ENCODE measurements around the gene IFT25.

IFT25 gene

DNA sequence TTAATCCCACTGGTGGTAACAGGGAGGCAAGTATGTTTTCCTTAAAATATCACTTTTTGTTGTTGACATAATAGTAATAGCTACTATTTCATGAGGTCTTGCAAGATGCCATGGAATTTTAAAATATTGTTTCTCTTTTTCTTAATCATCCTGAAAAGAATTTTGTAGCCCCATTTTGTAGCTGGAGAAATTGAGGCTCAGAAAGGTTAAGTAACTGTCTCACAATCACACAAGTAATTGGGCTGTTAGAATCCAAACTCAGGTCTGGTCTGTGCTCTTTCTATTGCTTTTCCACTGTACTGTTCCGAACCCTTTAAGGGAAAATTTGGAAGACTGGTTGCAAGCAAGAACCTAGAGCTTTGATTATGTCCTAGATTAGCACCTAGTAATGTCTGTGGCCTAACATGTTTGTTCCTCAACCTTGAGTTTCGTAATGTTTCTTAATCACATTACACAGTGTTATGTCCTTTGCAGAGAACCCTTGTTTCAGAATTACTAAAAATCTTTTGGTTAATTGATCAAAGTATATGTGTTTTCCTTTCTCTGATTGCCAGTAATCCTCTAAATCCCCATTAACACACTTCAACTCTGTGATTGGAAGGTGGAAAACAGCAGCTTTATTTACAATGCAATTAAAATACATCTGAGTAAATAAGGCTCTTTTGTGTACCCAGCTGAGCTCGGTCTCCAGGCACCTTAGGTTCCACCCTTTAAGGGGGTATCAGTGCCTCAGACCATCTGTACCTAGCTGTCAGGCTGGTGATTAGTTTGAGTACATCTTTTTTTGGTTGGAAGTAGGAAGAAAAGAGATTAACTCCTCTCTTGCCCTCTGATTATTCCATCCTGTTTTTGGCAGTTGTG is 11.0 kb upstream of the IFT25 start:
- peak; percentile 27 for DNase-seq

DNA sequence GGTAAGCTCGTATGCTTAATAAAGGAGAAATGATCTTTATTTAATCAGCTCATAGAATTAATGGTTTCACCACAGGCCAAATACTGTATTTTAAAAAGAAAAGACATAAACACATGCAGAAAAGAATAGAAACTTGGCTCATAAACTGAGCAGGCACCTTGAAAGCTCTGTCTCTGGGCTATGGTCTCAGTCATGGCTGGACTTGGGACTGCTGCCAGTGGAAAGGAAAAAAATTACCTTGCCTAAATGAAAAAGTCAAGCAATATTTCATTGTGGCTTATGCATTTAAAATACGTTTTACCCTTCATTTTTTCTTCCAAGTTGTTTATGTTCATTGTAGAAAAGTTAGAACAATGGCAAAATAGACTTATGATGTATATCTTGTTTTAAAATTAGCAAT is 8.6 kb upstream of the IFT25 start:
- no peak for DNase-seq

GRCh38 chr1:53951697-53952096 is 6.2 kb upstream of the IFT25 start:
- DNase-seq: no peak

DNA sequence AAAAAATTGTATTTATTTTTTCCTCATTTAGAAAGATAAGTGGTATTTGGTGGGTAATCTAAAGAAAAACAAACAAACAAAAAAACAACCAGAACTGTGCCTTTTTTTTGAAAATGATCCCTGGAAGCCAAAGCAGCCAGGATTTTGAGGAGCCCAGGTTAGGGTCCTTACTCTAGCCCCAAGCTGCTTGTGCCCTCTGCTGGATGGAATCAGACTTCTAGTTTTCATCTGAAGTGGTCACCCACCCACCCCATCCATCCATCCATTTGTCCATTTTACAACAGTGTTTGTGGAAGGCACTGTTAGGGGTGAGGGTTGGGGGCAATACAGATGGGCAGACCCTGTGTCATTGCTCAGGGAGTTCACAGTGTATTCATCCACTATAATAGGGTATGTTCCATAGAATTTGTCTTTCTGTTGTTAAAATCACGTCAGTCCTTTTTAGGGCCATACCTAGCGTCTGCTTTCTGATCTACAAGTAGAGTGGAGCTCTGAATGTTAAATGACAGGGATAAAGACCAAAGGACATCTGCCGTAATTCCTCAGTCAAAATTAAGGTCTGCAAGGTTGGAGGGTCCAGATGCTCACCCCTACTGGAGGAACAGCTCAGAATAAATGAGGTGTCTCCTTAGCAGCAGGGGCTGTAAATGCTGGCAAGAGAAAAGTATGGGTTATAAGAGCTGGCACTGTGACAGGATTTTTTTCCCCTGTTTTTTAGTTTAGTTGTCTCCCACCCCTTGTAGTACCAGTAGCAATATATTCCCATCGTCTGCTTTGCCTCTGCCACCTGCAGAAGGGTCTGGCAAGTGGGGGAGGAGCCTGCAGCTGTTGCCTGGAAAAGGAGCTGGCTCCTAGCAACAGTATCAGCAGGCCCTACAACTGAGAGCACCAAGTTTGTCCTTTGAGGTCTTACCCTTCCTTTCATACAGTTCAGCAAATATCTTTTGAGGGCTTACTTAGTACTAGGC is 3.8 kb upstream of the IFT25 start:
- DNase-seq: no peak

- DNase-seq: no peak
These were observed 2.8 kb upstream of the IFT25 start for GRCh38 chr1:53948291-53948690.

- DNase-seq: no peak
These were observed 1.8 kb upstream of the IFT25 start for GRCh38 chr1:53947172-53947907.

DNA sequence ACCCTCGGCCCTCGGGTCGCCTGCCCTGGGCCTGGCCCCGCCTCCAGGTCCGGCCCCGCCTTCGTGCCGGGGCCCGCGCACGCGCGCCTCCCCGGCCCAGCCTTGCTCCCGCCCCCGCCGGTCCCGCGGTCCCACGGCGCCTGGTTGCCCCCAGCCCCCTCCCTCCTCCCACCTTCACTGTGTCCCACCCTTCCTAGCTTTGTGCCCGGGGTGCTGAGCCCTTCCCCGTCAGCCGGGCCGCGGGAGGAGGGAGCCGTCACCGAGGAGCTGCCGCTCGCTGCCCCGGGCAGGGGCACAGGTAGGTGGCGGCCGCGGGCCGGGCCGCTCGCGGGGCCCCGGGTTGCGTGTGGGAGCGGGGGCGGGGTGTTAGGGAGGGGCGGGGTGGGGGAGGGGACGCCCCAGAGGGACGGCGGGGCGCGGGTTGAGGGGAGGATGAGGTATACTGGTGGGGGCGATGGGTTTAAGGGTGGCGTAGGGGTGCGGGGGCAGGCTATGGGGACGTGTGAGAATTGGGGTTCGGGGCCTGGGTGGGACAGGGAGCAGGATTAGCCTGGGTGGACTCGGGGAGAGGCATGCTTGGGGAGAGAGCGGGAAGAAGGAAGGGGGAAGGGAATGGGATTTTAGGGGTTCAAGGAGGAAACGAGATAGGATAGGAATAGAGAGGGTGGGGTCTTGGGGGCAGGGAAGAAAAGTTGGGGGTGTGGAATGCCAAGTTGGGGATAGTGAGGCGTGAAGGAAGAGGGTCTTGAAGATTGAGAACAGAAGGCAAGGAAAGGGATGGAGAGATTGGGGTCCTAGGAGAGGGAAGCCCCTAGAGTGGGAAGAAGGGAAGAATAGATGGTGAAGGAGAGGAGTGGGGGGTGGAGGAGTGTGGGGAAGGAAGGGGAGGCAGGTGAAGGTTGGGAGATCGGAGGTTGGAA is 1.0 kb upstream of the IFT25 start, which contains the start of gene LRRC42:
Gene LRRC42, plus strand, starts transcription at position 99 of the 920 bp plus-strand sequence. CDS start 5,650 bp downstream, outside the sequence.
- no peak for DNase-seq

GRCh38 chr1:53945183-53945432 is 391 bp downstream of the IFT25 start:
- peak; percentile 50 for DNase-seq

- no peak for DNase-seq
These were observed 873 bp downstream of the IFT25 start for GRCh38 chr1:53944469-53945182.

DNA sequence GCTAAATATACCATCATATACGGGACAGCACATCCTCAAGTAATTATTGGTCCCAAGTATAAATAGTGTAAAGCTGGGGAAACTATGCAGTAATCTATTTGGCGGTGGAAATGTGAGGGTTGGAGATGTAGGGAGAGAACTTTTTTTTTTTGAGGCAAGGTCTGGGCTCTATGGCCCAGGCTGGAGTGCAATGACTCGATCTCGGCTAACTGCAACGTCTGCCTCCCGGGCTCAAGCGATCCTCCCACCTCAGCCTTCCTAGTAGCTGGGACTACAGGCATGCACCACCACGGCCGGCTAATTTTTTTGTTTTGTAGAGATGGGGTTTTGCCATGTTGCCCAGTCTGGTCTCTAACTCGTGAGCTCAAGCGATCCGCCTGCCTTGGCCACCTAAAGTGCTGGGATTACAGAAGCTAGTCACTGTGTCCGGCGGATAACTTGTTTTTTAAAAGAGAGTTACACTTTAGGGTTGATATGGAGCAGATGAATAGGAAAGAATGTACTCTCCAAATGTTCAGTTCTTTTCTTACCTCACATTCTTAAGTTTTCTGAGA is 1.9 kb downstream of the IFT25 start:
- no peak for DNase-seq

- no peak for DNase-seq
These were observed 2.4 kb downstream of the IFT25 start for GRCh38 chr1:53943090-53943489.

DNA sequence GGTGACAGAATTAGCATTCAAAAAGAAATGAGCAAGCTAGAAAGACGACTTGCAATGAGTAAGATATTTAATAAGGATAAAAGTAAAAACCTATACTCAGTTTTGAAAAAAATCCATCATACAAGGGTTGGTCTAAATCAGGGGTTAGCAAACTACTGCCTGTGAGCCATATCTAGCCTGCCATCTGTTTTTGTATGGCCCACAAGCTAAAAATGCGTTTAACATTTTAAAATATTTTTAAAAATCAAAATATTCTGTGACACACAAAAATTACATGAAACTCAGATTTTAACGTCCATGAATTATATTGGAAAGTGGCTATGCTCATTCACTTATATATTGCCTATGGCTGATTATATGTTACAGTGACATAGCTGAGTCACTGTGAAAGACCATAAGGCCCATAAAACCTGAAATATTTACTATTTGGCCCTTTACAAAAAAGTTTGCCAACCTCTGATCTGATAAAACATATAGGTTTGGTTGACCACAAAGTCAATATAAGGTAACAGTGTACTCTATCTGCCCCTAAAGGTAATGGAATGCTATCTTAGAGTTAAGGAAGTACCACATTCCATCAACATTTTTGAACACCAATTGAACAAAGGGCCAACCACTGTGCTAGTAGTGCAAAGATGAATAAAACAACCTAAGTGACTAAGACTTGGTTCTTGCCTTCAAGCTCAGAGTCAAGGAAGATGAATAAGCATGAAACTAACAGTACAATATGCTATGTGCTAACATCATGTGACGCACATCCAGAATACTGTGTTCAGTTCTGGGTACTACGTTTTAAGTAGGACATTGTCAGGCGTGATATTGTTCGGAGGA is 3.2 kb downstream of the IFT25 start:
- no peak for DNase-seq

DNA sequence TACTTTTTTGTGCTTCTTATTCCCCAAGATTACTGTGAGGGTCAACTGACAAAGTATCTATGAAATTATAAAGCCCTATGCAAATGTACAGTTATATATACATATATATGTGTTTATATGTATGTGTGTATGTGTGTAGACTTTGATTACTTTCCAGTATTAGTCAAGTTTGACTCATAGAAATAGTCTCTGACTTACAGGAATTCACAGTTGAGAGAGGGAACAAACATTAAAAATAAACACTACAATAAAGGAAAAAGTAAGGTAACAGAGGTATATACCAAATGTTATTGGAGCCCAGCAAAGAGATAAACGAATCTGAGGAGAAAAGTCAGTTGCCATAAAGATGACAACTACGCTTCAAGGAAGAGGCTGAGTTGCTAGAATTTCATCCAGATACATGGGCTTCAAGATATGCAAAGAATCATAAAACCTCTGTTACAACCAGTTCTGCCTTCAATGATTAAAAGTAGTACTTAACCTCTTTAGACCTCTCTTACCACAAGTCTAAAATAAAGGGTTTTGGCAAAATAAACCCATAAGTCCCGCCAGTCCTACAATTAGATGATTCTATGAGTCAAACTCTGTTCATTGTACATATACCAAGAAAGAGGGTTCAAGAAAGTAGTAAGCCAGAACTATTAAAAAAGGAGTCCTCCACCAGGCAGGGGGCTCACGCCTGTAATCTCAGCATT is 7.2 kb downstream of the IFT25 start:
- DNase-seq: no peak

DNA sequence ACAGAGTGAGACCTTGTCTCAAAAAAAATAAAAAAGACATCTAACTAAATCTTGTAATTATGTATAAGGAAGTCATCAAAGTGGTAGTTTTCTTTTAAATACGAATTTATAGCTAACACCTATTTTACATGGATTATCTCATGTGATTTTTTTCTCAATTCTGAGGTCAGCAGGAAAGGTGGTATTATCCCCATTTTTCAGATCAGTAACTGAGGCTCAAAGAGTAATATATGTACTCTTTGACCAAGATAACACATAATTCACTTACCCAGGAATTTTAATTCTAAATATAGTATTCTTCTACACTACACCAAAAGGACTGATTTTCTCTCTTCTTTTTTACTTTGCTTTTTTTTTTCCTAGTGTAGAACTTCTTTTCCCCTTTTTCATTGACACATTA is 9.1 kb downstream of the IFT25 start:
- no peak for DNase-seq

DNA sequence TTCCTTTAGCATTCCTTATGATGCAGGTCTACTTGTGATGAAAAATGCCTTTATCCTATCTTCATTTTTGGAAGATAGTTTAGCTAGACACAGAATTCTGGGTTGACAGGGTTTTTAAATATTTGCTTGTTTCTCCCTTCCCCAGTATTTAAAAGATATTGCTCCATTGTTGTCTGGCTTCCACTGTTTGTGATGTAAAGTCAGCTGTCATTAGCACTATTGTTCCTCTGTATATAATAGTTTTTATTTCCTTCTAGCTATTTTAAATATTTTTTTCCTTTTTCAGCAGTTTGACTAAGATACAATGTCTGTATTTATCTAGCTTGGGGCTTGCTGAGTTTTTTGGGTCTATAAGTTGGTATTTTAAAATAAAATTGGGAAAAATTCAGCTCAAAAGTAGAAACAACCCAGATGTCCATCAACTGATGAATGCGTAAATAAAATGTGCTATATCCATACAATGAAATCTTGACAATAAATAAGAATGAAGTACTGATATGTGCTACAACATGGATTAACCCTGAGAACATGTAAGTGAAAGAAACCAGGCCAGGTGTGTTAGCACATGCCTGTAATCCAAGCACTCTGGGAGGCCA is 11.2 kb downstream of the IFT25 start:
- no peak for DNase-seq

GRCh38 chr1:53931523-53931922 is 14.0 kb downstream of the IFT25 start:
- DNase-seq: no peak

- DNase-seq: no peak
These were observed 14.6 kb downstream of the IFT25 start for GRCh38 chr1:53930932-53931331.

GRCh38 chr1:53929246-53929960 is 16.1 kb downstream of the IFT25 start:
- peak; percentile 10 for DNase-seq
